ENCODE data around the gene CD14.
"Not testable (repeated sequence)": the region's sequence is repeated elsewhere in the genome, so short reads cannot be mapped to it uniquely, and the experiment has no call there.

Gene CD14

DNA sequence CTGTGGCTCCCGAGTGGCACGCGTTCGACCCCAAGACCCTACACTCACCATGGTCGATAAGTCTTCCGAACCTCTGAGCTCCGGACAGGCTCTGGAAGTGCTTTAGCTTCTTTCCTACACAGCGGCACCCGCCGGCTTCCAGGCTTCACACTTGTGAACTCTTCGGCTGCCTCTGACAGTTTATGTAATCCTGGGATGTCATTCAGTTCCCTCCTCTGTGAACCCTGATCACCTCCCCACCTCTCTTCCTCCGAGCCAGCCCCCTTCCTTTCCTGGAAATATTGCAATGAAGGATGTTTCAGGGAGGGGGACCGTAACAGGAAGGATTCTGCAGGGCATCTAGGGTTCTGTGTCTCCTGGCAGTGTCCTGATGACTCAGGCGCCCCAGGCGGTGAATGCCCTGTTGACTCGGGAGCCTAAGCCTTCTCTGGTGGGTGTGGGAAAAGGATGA, at the start of gene CD14:
Gene CD14 (minus strand): TSS at position 155 of the 451 bp plus-strand sequence. CDS start 104 bp downstream, at position 51.
- peak in 1 of 2 donors; percentile 74 for DNase-seq

DNA sequence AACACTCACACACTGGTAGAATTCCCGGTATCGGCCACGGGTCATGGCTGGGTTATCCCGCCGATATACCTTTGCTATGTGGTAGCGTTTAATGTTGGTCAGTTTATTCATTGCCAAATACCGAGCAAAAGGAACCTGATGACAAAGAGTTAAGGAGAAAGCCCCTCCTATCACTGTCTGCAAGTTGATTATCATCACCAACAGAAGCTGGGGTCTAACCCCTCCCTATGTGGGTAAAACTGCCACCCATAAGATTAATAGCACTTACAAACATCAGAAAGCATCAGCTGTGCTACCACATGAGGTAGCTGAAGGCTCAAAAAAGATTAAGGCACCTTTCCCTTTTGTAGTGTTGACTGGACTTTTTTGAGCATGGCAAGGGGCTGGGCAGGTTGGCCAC, 46.0 kb upstream of the CD14 start:
- no peak for DNase-seq

DNA sequence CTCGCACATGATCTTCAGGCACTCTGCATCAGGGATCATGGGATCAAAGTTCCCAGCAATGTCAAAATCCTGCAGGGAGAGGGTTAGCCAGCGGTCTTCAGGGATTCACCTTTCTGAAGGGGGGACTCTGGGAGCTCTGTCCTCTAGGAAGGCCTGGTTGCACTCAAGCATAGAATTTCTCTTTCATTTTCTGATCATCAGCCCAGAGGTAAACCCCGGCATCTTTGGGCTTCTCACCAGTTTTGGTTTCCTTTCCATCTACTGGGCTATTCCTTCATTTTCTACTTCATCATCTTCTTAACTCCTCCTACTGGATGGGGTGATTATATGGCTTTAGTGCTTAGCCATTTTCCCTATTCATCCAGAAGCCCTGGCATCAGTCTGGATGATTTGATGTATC, 45.0 kb upstream of the CD14 start:
- DNase-seq: no peak

DNA sequence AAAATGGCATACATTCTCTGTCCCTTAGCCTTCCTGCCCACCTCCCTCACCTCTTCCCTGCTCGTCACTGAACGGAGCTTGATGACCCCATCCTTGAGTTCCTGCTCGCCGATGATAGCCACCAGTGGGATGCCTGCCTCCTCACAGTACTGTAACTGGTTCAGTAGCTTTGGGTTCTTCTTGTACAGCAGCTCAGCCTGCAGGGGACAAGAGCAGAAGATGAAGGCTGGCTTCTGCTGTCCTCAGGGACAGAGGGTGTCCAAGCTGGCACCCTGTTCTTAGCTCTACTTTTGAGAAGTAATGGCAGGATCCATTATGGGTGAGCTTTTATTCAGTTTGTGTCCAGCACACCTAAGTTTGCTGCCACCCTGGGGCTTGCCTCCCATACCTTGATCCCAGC, 41.7 kb upstream of the CD14 start:
- DNase-seq: no peak

DNA sequence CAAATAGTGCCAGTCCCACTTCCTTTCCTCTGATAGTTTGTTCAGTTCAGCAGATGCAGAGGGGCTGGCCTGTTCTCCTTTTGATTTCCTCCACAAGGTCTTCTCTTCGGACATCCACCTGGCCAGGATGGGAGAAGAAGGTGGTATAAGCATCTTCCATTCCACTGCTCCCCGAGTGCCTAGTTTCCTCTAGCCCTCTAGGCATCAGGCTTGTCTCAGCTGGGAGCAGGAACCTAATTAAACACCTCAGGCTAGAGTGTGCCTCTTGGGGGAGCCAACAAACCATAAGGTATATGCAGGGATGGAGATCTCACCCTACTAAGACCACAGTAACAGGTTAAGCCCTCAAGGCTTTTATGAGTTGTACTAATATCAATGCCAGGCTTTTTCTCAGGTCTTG, 41.2 kb upstream of the CD14 start:
- DNase-seq: no peak

DNA sequence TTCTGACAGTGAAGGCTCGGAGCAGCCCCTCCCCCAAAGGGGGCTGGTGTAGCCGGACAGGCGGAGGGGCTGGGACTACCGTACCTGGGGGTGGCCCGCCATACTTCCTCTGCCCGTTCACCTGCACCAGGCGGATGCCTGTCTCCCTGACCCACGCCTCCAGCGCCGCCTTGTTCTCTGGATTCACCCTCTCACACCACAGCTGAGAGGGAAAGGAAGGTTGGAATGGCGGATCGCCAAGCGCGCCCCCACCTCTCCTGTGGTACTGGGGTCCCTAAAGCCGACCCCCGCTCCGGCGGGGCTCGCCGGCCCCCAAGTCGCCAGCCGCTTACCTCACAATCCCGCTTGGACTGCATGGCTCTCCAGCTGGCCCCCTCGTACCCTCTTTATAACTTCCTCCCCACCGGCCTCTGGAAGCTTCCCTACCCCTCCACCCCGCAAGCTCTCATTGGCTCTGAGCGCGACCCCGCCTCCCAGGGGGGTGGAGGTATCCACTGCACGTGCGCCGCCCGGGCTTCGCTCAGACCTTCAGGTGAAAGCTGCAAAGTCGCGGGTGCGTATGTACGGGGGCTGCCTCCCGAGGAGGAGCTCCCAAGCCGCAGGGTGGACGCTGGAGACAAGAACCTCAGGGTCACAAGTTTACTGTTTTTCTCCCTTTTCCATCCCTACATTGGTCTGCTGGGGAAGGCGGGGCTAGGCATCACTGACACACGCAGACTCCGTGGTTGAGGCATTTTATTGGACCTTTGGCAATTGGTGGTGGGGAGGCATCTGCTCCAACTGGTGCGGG, 40.4 kb upstream of the CD14 start, which contains the start of gene DND1:
Gene DND1 (minus strand): TSS at position 390 of the 790 bp plus-strand sequence. CDS start 34 bp downstream, at position 356.
- DNase-seq: no peak

DNA sequence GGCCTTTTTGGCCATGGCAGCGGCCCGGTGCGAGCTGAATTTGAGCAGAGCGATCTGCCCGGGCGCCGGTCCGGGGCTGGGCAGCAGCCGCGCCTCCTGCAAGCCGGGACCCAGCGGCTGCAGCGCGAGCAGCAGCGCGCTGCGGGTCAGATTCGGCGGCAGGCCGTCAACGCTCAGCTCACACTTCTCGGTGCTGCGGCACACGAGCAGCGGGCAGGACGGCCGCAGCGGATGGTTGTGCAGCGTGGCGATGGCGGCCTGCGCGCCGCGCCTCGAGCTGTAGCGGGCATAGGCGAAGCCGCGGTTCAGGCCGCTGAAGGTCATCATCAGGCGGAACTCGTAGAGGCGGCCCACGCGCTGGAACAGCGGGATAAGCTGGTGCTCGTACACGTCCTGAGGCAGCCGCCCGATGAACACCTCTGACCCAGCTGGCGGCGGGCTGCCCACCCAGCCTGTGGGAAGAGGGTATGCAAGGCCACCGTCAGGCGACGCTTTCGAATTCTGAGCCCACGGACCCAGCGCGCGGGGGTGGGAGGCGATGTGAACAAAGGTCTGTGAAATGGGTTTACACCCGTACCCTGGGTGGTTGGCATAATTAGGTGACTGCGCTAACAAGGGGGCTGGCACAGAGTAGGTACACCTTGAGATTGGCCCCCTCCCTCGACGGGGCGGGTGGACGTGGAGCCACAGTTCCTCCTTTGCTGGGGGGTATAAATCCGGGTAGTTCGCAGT, 39.6 kb upstream of the CD14 start:
- no peak for DNase-seq

DNA sequence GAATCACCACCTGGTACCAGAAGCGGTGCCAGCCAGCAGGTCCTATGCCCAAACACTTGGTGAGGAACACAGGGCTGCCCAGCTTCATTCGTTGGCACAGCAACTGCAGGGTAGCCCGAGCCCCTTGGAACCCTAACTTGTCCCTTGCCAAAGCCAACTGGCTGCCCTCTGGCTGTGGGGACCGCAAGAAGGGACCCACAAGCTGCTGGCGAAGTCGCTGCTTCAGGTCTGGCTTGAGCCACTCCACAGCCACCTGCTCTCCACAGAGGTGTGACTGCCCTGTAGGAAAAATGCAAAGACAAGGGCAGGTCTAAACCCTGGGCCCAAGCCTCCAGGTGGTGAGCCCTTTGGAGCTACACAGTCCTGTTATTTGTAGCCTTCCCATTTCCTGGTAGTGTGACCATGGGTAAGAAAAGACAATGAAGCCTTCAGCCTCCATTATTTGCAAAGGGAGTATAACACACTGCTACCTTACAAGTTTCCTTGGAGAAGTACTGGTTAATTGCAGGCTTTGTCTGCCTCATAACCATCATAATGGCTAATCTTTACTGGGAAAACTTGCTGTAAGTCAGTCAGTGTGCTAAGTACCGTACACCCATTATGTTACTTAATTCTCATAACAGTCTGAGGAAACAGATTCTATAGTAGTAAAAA, 38.6 kb upstream of the CD14 start:
- no peak for DNase-seq

DNA sequence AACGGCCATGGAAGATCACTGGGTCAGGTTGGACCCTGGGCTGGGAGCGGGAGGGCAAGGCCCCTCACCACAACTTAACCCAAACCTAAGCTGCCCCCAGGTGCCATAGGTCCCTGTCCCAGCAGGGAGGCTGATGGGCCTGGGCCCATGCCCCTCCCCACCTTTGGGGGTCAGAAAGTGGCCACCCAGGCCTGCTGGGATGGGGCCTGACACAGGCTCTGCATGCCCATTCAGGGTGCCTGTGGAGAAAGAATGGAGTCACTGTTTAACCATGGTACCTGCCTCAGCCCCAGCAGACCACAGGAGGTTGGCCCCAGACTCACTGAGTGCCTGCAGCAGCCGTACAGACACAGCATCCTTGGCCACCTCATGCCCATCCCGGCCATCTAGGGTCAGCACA, 38.1 kb upstream of the CD14 start:
- DNase-seq: not testable (repeated sequence)

DNA sequence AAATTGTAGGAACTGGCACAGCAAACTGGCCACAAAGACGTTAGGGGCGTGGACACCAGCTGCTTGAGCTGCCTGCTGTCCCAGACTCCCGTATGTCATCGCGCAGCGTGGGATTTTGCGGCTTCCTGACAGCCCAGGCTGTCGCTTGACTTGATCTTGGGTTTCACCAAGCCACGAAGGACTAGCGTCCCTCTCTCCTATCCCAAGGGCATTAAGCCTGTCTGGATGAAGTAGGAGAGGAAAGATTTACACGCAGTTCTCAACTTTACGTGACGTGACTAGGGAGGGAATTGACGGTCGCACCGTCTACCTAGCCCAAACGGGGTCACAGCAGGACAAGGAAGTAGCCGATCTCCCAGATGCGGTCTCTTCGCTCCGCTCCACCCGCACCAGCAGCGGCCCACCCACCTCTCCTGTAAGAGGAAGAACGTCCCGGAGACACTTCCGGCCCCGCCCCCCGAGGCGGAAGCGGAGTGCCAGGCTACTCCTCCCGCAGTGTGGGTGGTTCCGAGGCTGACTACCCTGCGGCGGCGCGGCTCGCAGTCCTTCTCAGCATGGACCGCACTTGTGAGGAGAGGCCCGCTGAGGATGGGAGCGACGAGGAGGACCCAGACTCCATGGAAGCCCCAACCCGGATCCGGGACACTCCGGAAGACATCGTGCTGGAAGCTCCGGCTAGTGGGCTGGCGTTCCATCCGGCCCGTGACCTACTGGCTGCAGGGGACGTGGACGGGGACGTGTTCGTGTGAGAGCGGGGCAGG, 31.6 kb upstream of the CD14 start, which contains the start of gene WDR55:
Gene WDR55 (plus strand): TSS at position 546 of the 761 bp plus-strand sequence. CDS start 9 bp downstream, at position 555.
- peak; percentile 85 to 87 for DNase-seq

DNA sequence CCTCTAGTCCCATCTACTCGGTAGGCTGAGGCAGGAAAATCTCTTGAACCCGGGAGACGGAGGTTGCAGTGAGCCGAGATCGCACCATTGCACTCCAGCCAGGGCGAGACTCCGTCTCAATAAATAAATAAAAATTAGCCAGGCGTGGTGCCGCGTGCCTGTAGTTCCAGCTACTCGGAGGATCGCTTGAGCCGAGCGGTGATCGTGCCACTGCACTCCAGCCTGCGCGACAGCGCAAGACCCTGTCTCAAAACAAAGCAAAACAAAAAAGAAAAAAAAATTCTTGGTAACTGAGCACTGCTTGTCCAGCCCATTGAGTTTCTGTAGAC, 31.0 kb upstream of the CD14 start:
- DNase-seq: no peak

DNA sequence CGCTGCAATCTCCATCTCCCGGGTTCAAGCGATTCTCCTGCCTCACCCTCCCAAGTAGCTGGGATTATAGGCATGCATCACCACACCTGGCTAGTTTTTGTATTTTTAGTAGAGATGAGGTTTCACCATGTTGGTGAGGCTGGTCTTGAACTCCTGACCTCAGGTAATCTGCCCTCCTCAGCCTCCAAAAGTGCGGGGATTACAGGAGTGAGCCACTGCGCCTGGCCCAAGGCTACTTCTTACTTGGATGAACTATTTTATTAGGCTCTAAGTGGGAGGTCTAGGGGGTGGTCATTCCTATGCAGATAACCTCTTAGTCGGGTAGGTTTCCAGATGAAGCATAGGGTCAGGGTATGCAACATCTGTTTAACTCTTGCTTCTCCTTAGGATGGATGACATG, 27.4 kb upstream of the CD14 start:
- DNase-seq: not testable (repeated sequence)

DNA sequence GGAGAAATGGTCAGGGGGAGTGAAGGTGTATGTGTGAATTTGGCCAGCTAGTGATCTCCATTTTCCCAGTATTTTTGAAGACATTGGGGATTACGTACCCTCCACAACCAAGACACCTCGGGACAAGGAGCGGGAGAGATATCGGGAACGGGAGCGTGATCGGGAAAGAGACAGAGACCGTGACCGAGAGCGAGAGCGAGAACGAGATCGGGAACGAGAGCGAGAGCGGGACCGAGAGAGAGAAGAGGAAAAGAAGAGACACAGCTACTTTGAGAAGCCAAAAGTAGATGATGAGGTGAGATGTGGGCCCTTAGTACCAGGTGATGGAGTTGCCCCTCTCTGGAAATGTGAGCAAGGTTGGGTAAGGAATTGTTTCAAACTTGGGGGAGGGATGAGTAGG, 25.9 kb upstream of the CD14 start:
- no peak for DNase-seq

DNA sequence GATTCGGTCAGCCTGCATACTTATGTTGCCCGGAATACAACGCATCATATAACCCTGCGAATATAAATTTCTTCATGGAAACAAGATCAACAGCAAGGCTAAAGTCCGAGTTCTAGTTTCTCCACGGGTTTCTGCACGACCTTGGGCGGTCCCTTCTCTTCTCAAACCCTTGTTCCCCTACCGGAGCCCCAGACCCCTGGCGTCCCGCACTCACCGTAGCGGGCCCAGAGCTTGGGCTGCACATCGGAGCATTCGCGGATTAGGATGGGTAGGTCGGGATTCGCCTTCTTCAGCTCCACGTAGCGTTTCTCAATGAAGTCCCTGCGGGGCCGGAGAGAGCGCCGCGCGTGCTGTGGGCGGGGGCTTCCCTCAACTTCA, 14.1 kb upstream of the CD14 start:
- no peak for DNase-seq

DNA sequence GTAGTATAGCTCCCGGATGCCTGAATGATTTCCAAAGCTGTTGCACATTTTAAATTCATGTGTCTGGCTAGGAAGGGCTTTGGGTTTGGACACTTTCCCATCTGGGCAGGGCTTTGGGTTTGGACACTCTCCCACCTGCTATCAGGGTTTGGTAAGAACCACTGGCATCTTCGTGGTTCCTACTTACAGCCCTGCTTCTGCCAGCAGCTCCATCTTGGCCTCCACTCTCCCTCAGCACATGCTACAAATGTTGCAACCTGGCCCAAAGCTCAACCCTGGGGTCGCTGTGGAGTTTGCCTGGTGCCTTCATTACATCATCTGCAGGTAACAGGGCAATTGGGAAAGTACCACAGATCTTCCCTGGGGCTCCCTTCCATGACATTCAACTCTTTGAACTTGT, 9.7 kb upstream of the CD14 start:
- no peak for DNase-seq

DNA sequence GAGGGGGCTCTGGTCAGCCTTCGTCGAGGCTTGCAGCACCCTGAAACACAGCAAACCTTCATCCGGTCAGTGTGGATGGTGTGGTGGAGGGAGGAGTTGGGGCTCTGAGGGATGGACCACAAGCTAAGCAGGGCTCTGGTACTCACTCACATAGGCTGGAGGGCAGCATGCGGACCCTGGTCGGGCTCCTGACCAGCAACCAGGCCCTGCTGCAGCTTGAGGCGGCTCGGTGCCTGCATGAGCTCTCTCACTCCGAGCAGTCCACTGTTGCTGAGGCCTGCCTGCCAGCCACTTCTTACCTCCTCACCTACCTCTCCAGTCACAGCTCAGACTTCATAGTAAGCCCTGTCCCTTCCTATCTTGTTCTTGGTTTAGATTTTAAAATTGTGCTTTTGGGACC, 8.7 kb upstream of the CD14 start:
- DNase-seq: no peak

DNA sequence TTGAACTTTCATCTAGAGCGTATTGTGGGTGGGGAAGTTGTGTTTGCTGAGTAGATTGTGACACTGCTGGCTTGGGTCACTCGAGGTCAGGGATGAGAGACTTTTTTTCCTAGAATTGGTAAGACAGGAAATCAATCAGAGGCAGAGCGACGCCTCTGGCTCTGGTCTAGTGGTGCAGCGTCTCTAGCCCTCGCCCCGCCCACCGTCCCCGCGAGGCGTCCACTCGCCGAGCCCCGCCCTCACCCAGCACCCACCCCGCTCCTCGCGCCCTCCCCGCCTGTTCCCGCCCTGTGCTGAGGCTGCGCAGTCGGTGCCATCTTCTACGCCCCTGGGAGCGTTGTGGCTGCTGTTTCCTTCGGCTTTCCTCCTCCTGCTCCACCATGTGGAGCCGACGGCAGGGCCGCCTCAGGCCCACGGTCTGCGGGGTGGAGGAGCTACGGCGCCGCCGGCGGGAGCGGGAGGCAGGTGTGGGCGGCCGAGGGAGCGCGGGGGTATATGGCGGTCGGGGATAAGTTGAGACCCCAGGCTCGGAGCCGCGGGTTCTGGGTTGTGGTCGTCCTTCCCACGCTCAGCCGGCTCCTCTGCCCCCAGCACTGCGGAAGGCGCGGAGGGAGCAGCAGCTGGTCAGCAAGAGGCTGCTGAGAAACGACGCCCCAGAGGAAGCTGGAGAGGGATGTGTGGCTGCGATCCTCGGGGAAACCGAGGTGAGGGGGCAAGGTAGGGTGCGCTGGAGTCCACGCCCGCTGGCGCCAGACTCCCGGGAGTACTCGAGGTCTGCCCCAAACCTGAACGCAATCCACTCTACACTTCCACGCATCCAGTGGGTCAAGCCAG, 6.4 kb upstream of the CD14 start, which contains the start of gene TMCO6:
Gene TMCO6 (plus strand): TSS at position 304 of the 834 bp plus-strand sequence. CDS start 77 bp downstream, at position 381.
- DNase-seq: peak; percentile 82 to 93

DNA sequence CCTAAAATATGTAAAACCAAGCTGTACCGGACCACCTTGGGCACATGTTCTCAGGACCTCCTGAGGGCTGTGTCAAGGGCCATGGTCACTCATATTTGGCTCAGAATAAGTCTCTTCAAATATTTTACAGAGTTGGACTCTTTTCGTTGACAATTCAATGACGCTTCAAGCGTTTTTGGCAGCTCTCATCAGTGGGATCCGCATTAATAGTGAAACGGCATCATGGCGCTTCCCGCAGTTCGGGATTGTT, 5.8 kb upstream of the CD14 start:
- not testable (repeated sequence) for DNase-seq

DNA sequence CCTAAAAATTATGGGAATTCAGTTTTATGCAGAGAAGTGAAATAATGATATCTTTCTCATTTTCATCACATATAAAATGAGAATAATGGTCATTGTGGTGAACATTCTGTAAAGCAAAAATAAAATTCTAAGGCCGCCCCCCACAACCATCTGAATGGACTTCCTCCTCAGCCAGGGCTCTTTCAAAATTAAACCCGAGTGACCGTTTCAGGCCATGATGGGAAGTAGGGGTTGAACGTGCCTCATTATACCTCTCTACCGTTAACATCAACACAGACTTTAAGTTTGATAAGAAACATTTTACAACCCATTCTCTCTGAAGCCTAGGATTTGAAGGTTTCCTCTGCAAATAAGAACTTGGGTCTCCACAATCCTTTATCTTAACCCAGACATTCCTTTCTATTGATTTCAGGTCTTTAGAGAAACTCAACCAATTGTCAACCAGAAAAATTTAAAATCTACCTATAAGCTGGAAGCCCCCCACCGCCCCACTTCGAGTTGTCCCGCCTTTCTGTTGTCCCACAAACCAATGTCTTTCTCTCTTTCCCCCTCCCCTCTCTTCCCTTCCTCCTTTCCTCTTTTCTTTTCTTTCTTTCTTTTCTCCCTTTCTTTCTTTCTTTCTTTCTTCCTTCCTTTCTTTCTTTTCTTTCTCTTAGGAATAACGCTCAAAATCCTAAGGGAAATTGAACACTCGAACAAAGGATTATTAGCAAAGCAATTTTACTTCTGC, 4.6 kb upstream of the CD14 start:
- no peak for DNase-seq

DNA sequence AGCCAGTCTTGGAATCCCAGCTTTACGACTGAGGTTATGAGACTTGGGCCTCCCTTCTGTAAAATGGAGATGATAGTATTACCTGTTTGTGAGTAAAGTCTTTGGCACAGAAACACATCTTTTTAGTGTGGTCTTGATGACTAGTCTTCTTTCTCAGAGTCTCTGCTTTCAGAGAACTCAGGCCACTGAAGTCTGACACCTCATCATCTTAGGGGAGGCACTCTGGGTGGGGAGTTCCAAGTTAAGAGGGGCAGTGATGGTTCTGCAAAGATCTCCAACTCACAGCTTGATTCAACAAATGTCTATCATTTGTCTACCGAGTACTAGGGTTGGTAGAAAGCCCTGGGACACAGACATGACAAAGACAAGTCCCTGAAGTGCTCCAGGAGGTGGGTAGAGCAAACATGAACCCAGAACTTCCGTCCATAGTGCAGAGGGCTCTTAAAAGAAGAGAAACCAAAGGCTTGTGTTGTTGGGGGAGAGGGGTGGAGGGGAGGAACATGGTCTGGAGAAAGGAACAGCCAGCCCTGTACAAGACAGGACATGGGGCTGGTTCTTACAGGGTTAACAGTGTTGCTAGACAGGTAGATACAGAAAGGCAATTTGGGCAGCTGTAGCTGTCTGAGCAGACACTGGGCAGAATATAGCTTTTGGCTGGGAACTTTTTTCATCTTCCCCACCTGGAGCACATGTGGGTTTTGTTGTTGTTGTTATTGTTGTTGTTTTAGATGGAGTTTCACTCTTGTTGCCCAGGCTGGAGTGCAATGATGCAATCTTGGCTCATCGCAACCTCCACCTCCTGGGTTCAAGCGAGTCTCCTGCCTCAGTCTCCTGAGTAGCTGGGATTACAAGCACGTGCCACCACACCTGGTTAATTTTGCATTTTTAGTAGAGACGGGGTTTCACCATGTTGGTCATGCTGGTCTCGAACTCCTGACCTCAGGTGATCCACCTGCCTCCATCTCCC, 2.6 kb upstream of the CD14 start:
- DNase-seq: no peak
